Measurements from ENCODE around the gene MCTP2.
"Not testable (repeated sequence)": the region's sequence is repeated elsewhere in the genome, so short reads cannot be mapped to it uniquely, and the experiment has no call there.

MCTP2 gene

DNA sequence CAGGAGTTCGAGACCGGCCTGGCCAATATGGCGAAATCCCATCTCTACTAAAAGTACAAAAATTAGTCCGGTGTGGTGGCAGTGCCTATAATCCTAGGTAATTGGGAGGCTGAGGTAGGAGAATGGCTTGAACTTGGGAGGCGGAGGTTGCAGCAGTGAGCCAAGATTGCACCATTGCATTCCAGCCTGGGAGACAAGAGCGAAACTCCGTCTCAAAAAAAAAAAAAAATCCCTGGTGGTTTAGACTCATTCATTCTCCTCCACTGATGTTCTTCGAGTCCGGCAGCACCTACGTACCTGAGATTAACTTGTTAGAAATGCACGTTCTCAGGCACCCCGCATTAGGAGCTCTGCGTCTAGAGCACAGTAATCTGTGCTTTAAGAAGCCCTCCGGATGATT, 3.7 kb downstream of the MCTP2 start:
- DNase-seq (ENCODE audit: low read depth), result no peak

GRCh38 chr15:94235646-94236045, 4.3 kb downstream of the MCTP2 start:
- no peak for DNase-seq (ENCODE audit: low read depth)

GRCh38 chr15:94236608-94237007, 5.2 kb downstream of the MCTP2 start:
- no peak for DNase-seq (ENCODE audit: low read depth)

DNA sequence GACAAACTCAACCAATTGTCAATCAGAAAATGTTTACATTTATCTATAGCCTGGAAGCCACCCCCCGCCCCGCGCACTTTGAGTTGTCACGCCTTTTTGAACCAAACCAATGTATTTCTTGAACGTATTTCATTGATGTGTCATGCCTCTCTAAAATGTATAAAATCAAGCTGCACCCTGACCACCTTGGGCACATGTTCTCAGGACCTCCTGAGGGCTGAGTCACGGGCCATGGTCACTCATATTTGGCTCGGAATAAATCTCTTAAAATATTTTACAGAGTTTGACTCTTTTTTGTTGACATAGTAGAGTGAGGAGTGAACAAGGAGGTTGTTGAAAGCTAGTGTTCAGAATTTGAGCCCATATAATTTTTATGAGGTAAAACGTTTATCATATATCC, 6.5 kb downstream of the MCTP2 start:
- no peak for DNase-seq (ENCODE audit: low read depth)

DNA sequence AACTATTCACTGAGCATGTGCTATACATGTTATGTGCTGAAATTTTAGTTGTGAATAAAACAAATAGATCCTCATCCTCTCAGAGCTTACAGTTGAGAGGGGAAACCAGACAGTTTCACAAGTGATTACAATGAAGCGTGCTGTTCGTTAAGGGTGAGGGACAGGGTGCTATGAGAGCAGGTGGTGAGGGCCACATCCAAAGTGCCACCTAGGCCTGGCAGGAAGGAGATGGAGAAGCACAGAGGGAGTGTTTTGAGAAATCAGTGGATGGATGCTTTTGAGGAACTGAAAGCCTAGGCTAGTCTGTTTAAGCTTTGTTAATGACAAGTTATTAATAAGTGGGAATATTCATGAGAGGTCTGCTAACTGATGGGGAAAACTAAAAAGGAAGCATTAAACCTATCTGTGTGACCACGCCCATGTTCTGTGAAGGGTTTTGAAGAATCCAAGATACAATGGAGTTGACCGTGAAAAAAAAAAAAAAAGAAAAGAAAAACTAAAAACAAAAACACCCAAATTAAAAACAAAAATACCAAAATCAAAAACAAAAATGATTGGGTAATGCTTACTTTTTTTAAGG, 7.3 kb downstream of the MCTP2 start:
- DNase-seq (ENCODE audit: low read depth), result no peak

DNA sequence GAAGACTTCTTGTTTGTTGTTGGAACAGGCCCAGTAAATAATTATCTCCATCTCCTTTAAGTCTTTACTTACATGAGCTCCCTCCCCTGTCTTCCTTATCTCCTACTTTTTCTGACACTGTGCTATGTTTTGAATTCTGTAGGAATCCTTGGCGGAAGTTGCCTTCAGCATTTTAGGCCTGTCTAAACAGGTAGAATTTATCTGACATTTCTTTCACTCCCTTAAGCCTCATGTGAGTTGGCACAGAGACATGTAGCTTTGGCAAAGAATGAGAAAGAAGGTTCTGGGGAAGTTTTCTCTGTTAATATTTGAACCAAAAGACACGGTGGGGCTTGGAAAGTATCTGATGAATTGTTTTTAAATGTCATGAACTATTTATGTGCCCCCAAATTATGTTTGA, 8.1 kb downstream of the MCTP2 start:
- DNase-seq (ENCODE audit: low read depth), result no peak

DNA sequence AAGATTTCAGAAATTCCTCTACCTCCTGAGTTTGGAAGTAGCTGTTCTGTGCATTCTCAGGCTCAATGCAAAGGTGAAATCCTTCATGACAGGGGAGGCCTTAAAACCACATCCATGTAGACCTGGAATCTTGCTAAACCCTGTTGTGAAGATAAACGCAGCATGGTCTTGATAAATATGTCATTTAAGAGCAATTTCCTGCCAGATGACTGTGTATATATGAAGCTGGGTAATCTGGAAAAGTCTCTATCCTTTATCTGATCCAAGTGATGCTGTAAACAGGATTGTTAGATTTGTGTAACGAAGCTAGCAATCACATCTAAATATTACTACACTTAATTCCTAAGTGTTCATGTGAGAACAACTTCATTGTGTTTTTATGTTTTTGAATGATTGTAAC, 9.1 kb downstream of the MCTP2 start:
- no peak for DNase-seq (ENCODE audit: low read depth)

DNA sequence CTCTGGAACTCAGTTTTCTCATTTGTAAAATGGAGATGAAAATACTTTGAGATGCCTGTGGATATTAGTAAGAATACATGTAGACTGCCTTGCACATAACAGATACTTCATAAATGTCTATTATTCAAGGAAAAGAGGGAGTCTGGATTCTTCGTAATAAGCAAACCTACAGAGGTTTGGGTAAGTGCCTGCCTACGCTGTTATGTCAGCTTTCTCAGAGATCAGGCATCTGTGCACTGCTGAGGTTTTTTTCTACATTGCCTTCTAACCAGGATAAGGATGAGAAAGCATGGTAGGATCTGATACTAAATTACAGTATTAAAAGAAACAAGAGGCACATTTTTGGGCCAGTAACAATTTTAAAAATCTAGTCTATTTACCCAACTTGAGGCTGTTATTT, 10.9 kb downstream of the MCTP2 start:
- DNase-seq (ENCODE audit: low read depth), result no peak

- not testable (repeated sequence) for DNase-seq (ENCODE audit: low read depth)
These were observed 11.6 kb downstream of the MCTP2 start for GRCh38 chr15:94243003-94243402.

DNA sequence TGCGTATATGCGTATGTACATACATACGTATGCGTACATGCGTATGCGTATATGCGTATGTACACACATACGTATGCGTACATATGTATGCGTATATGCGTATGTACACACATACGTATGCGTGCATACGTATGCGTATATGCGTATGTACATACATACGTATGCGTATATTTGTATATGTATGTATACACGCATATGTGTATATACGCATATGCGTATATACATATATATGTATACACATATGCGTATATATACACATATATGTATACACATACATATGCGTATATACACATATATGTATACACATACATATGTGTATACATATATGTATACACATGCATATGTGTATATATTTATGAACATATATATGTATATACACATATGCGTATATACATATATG, 12.1 kb downstream of the MCTP2 start:
- no peak for DNase-seq (ENCODE audit: low read depth)

GRCh38 chr15:94246016-94246415, 14.7 kb downstream of the MCTP2 start:
- no peak for DNase-seq (ENCODE audit: low read depth)

DNA sequence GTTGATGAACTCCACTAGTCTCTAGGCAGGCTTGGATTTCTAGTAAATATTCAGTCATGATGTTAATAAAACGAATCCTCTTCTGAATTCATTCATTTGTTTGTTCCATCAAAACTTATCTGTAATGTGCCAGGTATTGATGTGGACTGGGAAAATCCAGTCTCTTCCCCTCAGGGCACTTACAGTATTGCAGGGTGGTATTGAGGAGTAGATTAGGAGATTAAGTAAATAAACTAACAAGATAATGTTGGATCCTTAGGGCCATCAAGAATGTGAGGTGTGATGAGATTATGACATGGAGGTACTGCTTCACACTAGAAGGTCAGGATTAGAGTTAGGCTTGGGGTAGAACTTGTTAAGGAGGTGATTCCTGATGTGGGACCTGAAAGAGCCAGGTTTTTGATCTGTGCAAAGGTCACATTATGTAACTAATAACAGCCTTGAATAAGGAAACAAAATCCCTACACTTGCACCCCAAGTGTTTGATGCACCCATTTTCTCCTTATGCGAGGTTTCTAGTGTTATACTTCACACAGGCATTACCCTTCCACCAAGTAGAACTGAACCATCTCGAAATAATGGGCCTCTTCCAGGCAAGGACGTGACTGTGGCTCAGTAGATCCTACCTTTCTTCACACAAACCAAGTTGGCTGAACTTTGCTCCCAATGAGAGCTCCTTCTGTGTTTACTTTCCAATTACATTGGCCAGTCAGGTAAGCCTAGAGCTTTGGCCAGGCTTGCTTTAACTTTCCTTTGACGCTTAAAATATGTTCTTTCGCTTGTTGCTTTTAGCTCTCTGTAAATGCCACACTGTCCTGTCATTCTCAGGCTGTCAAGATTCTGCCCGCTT, 16.7 kb downstream of the MCTP2 start:
- no peak for DNase-seq (ENCODE audit: low read depth)

- DNase-seq (ENCODE audit: low read depth), result no peak
These were observed 19.4 kb downstream of the MCTP2 start for GRCh38 chr15:94250801-94251200.

- DNase-seq (ENCODE audit: low read depth), result no peak
These were observed 20.9 kb downstream of the MCTP2 start for GRCh38 chr15:94252223-94252766.

- DNase-seq (ENCODE audit: low read depth), result no peak
These were observed 21.6 kb downstream of the MCTP2 start for GRCh38 chr15:94252906-94253491.

GRCh38 chr15:94253742-94254141, 22.4 kb downstream of the MCTP2 start:
- DNase-seq (ENCODE audit: low read depth), result no peak

DNA sequence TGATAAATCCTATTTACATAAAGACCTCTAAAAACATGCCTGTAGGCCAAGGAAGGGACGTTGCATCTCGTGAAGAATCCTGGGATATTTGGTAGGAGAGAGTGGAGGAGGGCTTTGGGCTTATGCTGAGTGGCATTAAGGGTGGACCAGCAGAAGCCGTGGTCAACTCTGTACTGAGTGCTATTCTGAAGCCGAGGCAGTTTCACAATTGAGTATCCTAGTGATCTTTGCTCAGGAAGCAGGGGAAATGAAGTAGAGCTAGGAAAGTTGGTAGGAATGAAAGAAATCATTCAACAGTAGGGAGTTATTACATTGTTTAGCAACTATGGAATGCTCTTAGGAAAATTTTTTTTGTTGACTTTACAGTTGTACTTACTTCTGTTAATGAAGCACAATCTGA, 24.2 kb downstream of the MCTP2 start:
- no peak for DNase-seq (ENCODE audit: low read depth)

GRCh38 chr15:94256511-94256910, 25.1 kb downstream of the MCTP2 start:
- no peak for DNase-seq (ENCODE audit: low read depth)

DNA sequence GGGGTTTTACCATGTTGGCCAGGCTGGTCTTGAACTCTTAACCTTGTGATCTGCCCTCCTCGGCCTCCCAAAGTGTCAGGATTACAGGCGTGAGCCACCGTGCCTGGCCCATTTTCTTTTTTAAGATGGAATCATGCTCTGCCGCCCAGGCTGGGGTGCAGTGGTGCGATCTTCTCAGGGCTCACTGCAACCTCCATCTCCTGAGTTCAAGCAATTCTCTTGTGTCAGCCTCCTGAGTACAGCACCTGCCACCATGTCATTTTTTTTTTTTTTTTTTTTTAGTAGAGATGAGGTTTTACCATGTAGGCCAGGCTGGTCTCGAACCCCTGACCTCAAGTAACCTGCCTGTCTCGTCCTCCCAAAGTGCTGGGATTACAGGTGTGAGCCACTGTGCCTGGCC, 26.4 kb downstream of the MCTP2 start:
- DNase-seq (ENCODE audit: low read depth), result not testable (repeated sequence)

DNA sequence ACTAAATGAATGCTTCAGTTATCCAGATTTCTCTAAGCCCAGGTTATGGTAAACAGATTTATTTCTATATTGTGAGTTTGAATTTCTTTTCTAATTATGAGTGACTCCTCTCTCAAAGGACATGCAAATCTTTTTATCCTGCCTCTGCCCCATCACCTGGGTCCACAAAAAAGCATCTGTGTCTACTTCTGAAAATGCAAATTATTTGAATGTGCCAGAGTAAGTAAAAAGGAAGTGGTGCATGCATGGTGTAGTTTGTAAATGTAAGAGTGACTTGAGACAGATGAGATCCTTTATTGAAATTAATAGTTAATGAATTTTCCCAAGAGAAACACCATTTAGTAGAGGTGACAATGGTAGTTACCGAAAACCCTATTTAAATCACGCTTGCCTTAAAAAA, 26.9 kb downstream of the MCTP2 start:
- no peak for DNase-seq (ENCODE audit: low read depth)

DNA sequence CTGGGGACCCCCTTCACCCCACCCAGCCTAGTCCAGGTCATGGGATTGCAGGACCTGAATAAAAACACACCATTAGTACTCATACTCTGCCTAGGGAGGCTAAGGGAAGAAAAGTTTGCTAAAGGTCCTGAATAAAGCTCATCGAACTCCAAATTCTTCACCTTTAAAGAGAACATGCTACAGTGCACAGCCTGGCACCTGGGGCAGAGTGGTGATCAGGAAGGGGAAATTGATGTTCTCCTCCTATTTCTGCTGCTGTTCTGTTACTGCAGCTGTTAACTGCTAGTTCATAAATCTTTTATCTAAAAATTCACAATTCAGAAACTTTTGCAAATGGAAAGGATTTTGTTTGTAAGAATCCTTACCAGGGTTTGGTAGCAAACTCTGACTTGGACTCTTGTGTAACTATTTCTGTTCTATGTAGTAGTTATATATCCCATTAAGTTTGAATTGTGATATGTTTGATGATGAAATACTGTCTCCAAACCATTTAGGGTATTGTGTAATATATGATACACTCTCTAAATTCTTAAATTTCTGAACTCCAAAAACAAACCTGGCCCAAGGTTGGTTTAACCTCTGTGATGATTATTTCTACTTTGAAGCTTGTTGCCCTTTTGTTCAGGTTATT, 27.9 kb downstream of the MCTP2 start:
- no peak for DNase-seq (ENCODE audit: low read depth)

- no peak for DNase-seq (ENCODE audit: low read depth)
These were observed 28.5 kb downstream of the MCTP2 start for GRCh38 chr15:94259863-94260262.

GRCh38 chr15:94262201-94262600, 30.8 kb downstream of the MCTP2 start:
- no peak for DNase-seq (ENCODE audit: low read depth)
